Measurements from ENCODE around the gene ANXA11.

DNA sequence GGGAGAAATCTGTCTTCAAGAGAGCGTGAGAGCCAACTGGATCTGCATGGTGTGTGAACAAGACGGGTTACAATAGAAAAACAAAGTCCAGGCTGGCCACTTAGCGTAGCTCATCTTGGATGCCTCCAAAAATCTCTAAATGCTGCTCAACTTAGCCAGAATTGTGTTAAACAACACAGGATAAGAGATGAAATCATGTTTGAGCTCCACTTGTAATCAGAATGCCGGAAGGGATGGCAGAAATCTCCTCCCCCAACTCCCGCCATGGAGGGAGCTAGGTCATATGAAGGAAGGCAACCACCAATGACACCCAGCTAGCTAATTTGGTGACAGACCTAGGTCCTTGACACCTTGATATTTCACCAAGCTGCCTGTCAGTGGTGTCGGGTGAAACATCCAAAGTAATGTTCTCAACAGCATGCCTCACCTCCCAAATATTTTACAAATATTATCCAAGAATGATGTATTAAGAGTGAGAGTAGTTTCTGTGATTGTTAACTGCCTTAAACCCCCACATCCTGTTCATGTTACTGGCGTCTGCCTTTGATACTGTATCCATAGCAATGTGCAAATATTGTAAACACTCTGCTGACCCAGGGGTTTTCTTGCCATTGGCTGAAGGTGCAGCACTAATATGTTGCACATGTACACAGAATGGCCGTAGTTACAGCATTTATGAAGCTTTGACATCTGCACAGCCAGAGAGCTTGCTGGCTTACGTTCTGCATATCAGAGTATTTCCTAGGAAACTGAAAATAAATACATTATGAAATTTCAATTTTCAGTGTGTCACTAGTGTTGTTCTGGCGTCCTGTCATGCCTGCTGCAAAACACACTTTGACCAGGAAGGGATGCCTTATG is 101.0 kb downstream of the ANXA11 start:
- no peak for TF ChIP-seq ZBTB20 (tag by site-specific recombination; IDR thresholded peaks at IDR 0.05)
- TF ChIP-seq BCL11B (tag by site-specific recombination; IDR thresholded peaks at IDR 0.05; ENCODE audit: low read depth), result no peak
- TF ChIP-seq, protein P1, sequence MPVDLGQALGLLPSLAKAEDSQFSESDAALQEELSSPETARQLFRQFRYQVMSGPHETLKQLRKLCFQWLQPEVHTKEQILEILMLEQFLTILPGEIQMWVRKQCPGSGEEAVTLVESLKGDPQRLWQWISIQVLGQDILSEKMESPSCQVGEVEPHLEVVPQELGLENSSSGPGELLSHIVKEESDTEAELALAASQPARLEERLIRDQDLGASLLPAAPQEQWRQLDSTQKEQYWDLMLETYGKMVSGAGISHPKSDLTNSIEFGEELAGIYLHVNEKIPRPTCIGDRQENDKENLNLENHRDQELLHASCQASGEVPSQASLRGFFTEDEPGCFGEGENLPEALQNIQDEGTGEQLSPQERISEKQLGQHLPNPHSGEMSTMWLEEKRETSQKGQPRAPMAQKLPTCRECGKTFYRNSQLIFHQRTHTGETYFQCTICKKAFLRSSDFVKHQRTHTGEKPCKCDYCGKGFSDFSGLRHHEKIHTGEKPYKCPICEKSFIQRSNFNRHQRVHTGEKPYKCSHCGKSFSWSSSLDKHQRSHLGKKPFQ (tag by site-specific recombination; IDR thresholded peaks at IDR 0.05), result no peak
- TF ChIP-seq, protein P2, sequence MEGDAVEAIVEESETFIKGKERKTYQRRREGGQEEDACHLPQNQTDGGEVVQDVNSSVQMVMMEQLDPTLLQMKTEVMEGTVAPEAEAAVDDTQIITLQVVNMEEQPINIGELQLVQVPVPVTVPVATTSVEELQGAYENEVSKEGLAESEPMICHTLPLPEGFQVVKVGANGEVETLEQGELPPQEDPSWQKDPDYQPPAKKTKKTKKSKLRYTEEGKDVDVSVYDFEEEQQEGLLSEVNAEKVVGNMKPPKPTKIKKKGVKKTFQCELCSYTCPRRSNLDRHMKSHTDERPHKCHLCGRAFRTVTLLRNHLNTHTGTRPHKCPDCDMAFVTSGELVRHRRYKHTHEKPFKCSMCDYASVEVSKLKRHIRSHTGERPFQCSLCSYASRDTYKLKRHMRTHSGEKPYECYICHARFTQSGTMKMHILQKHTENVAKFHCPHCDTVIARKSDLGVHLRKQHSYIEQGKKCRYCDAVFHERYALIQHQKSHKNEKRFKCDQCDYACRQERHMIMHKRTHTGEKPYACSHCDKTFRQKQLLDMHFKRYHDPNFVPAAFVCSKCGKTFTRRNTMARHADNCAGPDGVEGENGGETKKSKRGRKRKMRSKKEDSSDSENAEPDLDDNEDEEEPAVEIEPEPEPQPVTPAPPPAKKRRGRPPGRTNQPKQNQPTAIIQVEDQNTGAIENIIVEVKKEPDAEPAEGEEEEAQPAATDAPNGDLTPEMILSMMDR (tag by site-specific recombination; IDR thresholded peaks at IDR 0.05), result no peak
- no peak for TF ChIP-seq ZNF621 (tag by site-specific recombination; IDR thresholded peaks at IDR 0.05)
- TF ChIP-seq, protein P3, sequence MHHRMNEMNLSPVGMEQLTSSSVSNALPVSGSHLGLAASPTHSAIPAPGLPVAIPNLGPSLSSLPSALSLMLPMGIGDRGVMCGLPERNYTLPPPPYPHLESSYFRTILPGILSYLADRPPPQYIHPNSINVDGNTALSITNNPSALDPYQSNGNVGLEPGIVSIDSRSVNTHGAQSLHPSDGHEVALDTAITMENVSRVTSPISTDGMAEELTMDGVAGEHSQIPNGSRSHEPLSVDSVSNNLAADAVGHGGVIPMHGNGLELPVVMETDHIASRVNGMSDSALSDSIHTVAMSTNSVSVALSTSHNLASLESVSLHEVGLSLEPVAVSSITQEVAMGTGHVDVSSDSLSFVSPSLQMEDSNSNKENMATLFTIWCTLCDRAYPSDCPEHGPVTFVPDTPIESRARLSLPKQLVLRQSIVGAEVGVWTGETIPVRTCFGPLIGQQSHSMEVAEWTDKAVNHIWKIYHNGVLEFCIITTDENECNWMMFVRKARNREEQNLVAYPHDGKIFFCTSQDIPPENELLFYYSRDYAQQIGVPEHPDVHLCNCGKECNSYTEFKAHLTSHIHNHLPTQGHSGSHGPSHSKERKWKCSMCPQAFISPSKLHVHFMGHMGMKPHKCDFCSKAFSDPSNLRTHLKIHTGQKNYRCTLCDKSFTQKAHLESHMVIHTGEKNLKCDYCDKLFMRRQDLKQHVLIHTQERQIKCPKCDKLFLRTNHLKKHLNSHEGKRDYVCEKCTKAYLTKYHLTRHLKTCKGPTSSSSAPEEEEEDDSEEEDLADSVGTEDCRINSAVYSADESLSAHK (tag by site-specific recombination; IDR thresholded peaks at IDR 0.05), result no peak
- no peak for TF ChIP-seq TRIM28 (IDR thresholded peaks at IDR 0.05; ENCODE audit: borderline replicate concordance, low read length)
- TF ChIP-seq ZNF23 (tag by site-specific recombination; IDR thresholded peaks at IDR 0.05; ENCODE audit: borderline replicate concordance), result no peak
- no peak for TF ChIP-seq ZFHX2 (tag by site-specific recombination; conservative IDR thresholded peaks at IDR 0.05)
- no peak for TF ChIP-seq ZNF24 (tag by site-specific recombination; IDR thresholded peaks at IDR 0.05)
- no peak for TF ChIP-seq ZNF664 (tag by site-specific recombination; IDR thresholded peaks at IDR 0.05)
- TF ChIP-seq, protein P4, sequence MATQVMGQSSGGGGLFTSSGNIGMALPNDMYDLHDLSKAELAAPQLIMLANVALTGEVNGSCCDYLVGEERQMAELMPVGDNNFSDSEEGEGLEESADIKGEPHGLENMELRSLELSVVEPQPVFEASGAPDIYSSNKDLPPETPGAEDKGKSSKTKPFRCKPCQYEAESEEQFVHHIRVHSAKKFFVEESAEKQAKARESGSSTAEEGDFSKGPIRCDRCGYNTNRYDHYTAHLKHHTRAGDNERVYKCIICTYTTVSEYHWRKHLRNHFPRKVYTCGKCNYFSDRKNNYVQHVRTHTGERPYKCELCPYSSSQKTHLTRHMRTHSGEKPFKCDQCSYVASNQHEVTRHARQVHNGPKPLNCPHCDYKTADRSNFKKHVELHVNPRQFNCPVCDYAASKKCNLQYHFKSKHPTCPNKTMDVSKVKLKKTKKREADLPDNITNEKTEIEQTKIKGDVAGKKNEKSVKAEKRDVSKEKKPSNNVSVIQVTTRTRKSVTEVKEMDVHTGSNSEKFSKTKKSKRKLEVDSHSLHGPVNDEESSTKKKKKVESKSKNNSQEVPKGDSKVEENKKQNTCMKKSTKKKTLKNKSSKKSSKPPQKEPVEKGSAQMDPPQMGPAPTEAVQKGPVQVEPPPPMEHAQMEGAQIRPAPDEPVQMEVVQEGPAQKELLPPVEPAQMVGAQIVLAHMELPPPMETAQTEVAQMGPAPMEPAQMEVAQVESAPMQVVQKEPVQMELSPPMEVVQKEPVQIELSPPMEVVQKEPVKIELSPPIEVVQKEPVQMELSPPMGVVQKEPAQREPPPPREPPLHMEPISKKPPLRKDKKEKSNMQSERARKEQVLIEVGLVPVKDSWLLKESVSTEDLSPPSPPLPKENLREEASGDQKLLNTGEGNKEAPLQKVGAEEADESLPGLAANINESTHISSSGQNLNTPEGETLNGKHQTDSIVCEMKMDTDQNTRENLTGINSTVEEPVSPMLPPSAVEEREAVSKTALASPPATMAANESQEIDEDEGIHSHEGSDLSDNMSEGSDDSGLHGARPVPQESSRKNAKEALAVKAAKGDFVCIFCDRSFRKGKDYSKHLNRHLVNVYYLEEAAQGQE (tag by site-specific recombination; IDR thresholded peaks at IDR 0.05), result no peak
- no peak for TF ChIP-seq ZNF366 (tag by site-specific recombination; conservative IDR thresholded peaks at IDR 0.05)

Measured in HEK293 (cell line).